Measurements from ENCODE around the gene RPLP2.

The RPLP2 gene

DNA sequence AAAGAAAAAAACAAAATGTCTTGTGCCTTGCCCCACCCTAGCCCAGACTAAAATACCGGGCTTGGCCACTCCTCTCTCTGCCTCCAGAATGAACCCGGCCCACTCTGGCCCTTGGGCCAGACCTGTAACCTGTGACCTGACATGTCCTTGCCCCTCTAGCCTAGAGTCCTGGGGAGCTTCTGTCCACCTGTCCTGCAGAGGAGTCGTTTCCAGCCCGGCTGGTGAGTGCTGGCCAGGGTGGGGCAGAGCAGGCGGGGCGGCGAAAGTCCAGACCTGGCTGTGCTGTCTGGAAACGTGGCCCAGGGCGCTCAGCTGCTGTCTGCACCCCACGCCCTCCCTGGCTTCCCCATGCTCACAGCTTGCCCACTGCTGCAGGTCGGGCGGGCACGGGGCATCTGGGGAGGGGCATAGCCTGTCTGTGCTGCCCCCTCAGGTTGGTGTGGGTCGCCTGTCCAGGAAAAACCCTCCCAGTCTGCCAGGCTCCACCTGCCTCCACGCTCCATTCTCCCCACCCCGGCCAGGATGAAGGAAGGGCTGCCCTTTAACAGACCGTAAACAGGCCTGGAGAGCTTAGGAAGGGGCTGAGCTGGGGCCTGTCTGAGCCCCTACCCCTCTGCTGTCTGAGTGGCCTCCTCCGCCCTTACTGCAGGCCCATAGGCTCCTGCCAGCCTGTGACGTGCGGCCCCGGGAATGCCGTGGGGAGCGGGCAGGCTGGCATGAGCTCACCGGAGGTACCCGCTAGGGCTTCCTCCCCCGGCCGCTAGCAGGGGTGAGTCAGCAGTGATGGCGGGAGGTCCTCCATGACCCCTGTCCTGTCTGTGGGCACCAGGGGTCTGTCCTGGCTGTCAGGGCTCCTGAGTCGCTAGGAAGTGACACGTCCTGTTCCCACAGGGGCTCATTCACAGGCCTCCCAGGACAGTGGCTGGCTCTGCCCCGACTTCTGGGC lies 24.9 kb downstream of the RPLP2 start:
- Mint-ChIP-seq H3K36me3 (ENCODE audit: low read depth) (peaks cover 41% of the 10 kb centered on the region), H3K4me3 (peak overlapping the region; percentile 71), H3K27ac (peak overlapping the region; percentile 58), H3K4me1 (ENCODE audit: low read depth) (peaks cover 88% of the 10 kb centered on the region), H3K9me3 (no peaks in the 10 kb centered on the region), H3K27me3 (peaks cover 31% of the 10 kb centered on the region)
- intact Hi-C loops (cut with micrococcal nuclease), result no loop called here

DNA sequence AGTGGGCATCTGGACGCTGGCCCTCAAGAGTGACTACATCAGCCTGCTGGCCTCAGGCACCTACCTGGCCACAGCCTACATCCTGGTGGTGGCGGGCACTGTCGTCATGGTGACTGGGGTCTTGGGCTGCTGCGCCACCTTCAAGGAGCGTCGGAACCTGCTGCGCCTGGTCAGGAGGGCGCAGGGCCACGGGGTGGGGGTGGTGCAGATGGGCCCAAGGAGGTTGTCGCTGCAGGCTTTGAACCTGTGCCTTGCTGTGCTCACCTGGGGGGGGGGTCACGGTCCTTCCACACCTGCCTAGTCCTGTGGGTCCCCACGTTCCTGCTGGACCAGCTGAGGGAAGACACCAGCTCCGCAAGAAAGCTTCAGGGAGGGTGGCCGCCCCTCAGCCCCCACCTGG lies 26.5 kb downstream of the RPLP2 start:
- peaks cover 16% of the 10 kb centered on the region for H3K27me3 Mint-ChIP-seq
- H3K9me3 Mint-ChIP-seq, result no peaks in the 10 kb centered on the region
- intact Hi-C loops (cut with micrococcal nuclease), result no loop called here
- H3K27ac Mint-ChIP-seq, result no peak overlapping the region
- H3K4me3 Mint-ChIP-seq, result no peak overlapping the region
- peaks cover 87% of the 10 kb centered on the region for H3K4me1 Mint-ChIP-seq (ENCODE audit: low read depth)
- H3K36me3 Mint-ChIP-seq (ENCODE audit: low read depth), result peaks cover 58% of the 10 kb centered on the region

DNA sequence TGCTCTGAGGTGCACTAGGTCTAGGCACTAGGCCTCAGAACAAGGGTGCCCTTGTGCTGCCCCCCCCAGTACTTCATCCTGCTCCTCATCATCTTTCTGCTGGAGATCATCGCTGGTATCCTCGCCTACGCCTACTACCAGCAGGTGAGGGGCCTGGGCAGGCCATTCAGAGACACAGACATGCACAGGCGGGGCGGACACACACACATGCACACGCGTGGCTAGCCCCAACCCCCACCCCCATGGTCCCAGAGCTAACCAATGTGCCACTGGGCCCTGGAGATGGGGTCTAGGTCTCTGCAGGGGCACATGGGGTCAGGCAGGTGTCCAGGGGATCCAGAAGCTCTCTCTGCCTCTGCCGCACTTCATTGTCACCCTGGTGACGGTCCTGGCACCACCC lies 26.9 kb downstream of the RPLP2 start:
- Mint-ChIP-seq H3K27ac (no peak overlapping the region), H3K4me1 (ENCODE audit: low read depth) (peaks cover 86% of the 10 kb centered on the region), H3K9me3 (no peaks in the 10 kb centered on the region), H3K27me3 (peaks cover 11% of the 10 kb centered on the region), H3K4me3 (no peak overlapping the region), H3K36me3 (ENCODE audit: low read depth) (peaks cover 62% of the 10 kb centered on the region)
- intact Hi-C loops (cut with micrococcal nuclease), result no loop called here

DNA sequence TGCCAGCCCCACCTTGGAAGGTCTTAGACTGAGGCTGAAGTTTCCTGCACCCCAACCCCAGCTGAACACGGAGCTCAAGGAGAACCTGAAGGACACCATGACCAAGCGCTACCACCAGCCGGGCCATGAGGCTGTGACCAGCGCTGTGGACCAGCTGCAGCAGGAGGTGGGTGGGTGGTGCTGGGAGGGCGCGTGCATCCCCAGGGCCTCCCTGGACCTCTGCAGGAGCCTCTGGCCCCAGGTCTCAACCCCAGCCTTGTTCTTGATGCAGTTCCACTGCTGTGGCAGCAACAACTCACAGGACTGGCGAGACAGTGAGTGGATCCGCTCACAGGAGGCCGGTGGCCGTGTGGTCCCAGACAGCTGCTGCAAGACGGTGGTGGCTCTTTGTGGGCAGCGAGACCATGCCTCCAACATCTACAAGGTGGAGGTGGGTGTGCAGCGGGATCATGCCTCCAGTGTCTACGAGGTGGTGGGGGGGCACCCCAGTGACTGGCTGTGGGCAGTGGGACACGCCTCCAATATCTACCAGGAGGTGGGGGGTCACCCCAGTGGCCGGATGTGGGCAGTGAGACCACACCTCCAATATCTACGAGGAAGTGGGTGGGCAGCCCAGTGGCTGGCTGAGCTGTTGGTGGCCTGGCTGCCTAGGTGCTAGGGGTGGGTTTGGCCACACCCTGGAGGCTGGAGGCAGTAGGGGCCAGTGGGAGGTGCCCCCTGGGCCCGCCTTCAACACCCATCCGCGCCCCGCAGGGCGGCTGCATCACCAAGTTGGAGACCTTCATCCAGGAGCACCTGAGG lies 27.6 kb downstream of the RPLP2 start:
- Mint-ChIP-seq H3K36me3 (ENCODE audit: low read depth) (peaks cover 62% of the 10 kb centered on the region), H3K9me3 (no peaks in the 10 kb centered on the region), H3K4me3 (no peak overlapping the region), H3K27ac (no peak overlapping the region), H3K27me3 (peaks cover 5% of the 10 kb centered on the region), H3K4me1 (ENCODE audit: low read depth) (peaks cover 79% of the 10 kb centered on the region)
- intact Hi-C loops (cut with micrococcal nuclease), result no loop called here

DNA sequence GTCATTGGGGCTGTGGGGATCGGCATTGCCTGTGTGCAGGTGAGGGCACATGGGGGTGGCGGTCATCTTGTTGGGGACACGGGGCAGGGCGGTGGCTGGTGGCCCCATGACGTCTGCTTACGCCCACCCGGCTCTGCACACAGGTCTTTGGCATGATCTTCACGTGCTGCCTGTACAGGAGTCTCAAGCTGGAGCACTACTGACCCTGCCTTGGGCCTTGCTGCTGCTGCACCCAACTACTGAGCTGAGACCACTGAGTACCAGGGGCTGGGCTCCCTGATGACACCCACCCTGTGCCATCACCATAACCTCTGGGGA lies 28.2 kb downstream of the RPLP2 start:
- intact Hi-C loops (cut with micrococcal nuclease), result no loop called here
- no peak overlapping the region for H3K4me3 Mint-ChIP-seq
- H3K9me3 Mint-ChIP-seq, result no peaks in the 10 kb centered on the region

DNA sequence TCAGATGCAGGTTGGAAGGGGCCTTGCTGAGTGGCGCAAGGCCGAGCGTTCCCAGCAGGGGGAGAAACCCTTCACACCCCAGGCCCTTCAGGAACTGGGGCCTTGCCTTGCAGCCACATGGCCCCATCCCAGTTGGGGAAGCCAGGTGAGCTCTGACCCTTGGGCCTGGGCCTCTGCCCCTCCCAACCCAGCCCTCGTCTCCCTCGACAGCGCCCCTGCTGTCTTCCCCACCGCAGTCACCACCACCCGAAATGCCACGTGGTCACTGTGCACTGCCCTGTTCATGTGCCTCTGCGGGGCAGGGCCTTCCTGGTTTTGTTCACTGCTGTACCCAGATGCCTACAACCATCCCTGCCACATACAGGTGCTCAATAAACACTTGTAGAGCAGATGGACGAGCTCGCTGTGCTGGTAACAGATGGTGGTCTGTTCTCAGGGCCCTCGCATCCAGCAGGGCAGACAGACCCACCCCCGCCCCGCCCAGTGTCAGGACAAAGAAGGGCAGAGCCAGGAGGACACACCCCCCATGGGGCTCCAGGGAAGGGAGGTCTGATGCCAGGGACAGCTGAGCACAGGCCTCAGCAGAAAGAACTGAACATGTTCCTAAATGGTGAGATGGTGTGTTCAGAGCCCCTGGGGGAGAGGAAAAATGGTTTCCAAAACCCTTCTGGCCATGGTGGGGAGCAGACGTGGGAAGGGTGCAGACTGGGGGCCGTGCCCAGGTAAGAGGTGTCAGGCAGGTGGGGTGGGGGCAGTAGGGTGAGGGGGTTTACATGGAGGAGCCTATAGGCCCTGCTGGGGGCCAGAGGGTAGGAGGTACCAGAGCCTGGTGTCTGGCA lies 28.9 kb downstream of the RPLP2 start:
- Mint-ChIP-seq H3K36me3 (ENCODE audit: low read depth) (peaks cover 67% of the 10 kb centered on the region), H3K4me3 (no peak overlapping the region), H3K27me3 (peaks cover 3% of the 10 kb centered on the region), H3K9me3 (no peaks in the 10 kb centered on the region), H3K4me1 (ENCODE audit: low read depth) (peaks cover 79% of the 10 kb centered on the region), H3K27ac (no peak overlapping the region)
- intact Hi-C loops (cut with micrococcal nuclease), result no loop called here

More for the DNA sequence above, 28.2 kb downstream of the RPLP2 start:
- Mint-ChIP-seq H3K4me1 (ENCODE audit: low read depth) (peaks cover 76% of the 10 kb centered on the region), H3K36me3 (ENCODE audit: low read depth) (peaks cover 62% of the 10 kb centered on the region), H3K27ac (no peak overlapping the region), H3K27me3 (peaks cover 3% of the 10 kb centered on the region)

DNA sequence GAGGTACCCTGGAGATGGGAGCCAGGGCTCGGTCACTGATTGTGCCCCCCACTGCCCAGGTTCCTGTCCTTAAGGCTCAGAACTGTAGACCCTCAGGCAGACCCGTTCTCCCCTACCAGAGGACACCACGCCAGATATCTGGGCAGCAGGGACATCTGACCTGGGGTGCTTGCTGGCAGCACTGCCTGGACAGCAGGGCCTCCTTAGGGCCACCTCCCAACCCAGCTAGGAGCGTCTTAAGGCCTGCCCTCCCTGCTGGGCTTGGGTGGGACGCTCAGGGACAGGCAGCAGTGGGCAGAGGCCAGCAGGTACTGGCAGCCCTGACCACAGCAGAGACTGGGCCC lies 29.5 kb downstream of the RPLP2 start:
- no peak overlapping the region for H3K27ac Mint-ChIP-seq
- H3K4me3 Mint-ChIP-seq, result no peak overlapping the region
- peaks cover 78% of the 10 kb centered on the region for H3K4me1 Mint-ChIP-seq (ENCODE audit: low read depth)
- H3K9me3 Mint-ChIP-seq, result no peaks in the 10 kb centered on the region
- intact Hi-C loops (cut with micrococcal nuclease), result no loop called here
- H3K36me3 Mint-ChIP-seq (ENCODE audit: low read depth), result peaks cover 73% of the 10 kb centered on the region
- H3K27me3 Mint-ChIP-seq, result peaks cover 1% of the 10 kb centered on the region

DNA sequence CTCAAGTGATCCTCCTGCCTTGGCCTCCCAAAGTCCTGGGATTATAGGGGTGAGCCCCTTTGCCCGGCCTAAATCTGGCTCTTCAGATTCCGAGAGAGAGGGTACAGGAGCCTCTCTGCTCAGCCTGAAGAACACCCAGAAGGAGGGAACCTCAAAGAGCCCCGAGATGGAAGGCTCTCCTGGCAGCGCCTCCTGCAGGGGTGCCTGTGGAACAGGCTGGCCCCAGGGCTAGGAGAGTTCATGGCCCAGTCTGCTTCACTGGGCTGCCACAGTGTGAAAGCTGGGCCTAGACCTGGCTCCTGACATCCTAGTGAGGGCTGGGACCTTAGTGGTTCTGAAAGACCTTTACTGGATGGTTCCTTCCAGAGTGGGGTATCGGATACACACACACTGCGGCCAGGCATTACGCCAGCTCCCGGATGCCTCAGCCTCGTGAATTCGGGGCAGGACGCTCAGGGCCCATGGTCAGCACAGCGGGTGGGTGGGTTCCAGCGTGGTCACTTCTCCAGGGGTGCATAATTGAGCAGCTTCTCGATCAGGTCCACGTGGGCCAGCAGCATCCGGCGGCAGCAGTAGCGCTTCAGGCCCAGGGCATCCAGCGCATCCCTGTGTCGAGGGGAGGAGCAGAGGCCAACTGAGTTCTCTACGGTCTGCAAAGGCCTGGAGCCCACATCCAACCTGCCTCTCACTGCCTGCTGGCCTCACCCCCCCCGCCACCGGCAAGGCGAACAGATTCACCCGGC lies 30.3 kb downstream of the RPLP2 start:
- intact Hi-C loops (cut with micrococcal nuclease), result loop anchor here (5.0 kb wide), 1 partner anchor 33 kb away; the partner anchor contains the start of genes PIDD1 and RPLP2

DNA sequence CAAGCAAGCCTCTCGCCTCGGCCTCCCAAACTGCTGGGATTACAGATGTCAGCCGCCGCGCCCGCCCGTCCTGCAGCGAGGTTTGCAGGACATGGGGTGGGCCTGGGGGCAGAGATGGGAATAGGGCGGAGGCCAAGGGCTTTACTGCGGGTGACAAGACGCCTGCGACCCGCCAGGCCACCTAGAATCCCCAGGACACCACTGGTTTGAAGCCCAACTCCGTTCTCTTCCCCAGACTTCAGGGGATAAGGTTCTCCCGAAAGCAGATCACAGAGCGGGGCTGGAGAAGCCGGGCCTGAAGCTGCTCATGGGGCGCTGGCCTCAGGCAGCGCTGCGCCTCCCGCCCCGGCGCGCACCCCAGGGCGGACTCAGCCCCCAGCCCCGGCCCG lies 32.2 kb downstream of the RPLP2 start:
- intact Hi-C loops (cut with micrococcal nuclease), result loop anchor here (5.0 kb wide), 1 partner anchor 35 kb away; the partner anchor contains the start of genes PIDD1 and RPLP2
- H3K36me3 Mint-ChIP-seq (ENCODE audit: low read depth), result peaks cover 69% of the 10 kb centered on the region
- H3K27ac Mint-ChIP-seq, result peak overlapping the region; percentile 93
- peaks cover 12% of the 10 kb centered on the region for H3K27me3 Mint-ChIP-seq
- H3K4me3 Mint-ChIP-seq, result peak overlapping the region; percentile 81
- peaks cover 76% of the 10 kb centered on the region for H3K4me1 Mint-ChIP-seq (ENCODE audit: low read depth)
- no peaks in the 10 kb centered on the region for H3K9me3 Mint-ChIP-seq

More for the DNA sequence above, 30.3 kb downstream of the RPLP2 start:
- Mint-ChIP-seq H3K4me3 (no peak overlapping the region), H3K36me3 (ENCODE audit: low read depth) (peaks cover 79% of the 10 kb centered on the region), H3K4me1 (ENCODE audit: low read depth) (peaks cover 75% of the 10 kb centered on the region), H3K27me3 (peaks cover 4% of the 10 kb centered on the region), H3K27ac (no peak overlapping the region), H3K9me3 (no peaks in the 10 kb centered on the region)

DNA sequence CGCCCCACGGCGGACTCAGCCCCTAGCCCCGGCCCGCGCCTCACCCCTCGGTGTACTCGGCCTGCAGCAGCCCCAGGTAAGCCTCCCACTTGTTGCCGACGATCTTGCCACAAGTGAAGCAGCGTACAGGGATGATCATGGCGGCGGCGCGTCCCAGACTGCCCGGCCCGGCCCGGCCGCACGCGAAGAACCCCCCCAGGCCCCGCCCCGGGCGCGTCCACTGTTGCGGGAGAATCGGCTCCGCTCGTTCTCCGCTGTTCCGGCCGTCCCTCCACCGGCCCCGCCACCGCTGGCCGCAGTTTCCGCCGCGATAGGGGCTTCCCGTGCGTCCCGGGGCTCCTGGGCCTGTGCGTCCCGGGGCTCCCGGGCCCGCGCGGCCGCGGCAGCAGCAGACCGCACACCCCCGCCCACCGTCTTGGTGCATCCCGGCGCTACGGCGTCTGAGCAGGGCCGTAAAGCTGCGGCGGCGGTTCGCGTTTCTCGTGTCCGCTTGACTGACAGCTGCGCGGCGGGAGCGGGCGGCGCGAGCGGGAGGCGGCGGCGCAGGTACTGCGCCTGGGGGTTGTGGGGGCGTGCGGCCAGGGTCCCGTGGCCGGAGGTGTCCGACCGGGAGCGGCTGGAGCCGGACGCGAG lies 32.7 kb downstream of the RPLP2 start, which contains the start of the genes POLR2L and TSPAN4:
Gene POLR2L, minus strand, starts transcription at position 160 of the 633 bp plus-strand sequence. Its CDS starts 21 bp downstream, at position 139.
Gene TSPAN4, plus strand, starts transcription at position 483 of the 633 bp plus-strand sequence. CDS start 7,453 bp downstream, outside the sequence.
- Mint-ChIP-seq H3K9me3 (no peaks in the 10 kb centered on the region), H3K36me3 (ENCODE audit: low read depth) (peaks cover 69% of the 10 kb centered on the region), H3K4me1 (ENCODE audit: low read depth) (peaks cover 75% of the 10 kb centered on the region), H3K4me3 (peak within 1 kb of the TSS; percentile 81), H3K27ac (peak within 1 kb of the TSS; percentile 93), H3K27me3 (peaks cover 16% of the 10 kb centered on the region)
- intact Hi-C loops (cut with micrococcal nuclease), result loop anchor here (5.0 kb wide), 1 partner anchor 35 kb away; the partner anchor contains the start of genes PIDD1 and RPLP2

DNA sequence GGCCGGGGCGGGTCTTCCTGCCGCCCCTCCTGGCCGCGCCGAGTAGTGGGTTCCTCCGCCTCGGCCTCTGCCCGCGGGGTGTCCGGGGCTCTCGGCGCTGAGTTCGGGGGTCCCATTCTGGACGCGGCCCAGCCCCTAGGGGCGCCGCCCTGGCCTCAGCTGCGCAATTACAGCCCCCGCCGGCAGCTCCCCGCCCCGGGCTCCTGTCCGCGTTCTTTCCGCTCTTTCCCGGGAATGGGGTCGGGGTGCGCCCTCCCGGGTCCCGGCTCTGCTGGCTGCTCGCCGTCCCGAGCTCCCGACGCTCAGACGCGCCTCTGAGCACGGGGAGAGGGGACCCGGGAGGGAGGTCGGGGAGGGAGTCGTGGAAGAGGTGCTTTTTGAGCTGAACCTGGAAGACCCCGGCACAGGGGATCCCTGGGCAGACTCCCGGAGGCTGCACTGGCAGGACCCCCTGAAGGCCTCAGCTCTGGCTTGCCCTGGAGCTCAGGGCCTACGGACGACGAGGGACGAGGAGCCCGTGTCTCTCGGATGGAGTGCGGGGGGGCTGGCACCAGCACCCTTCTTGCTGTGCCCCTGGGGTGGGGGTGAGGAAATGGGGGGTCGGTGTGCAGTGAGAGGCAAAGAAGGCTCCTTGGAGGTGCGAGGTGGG lies 33.4 kb downstream of the RPLP2 start:
- intact Hi-C loops (cut with micrococcal nuclease), result loop anchor here (5.0 kb wide), 1 partner anchor 36 kb away; the partner anchor contains the start of genes PIDD1 and RPLP2
- Mint-ChIP-seq H3K36me3 (ENCODE audit: low read depth) (peaks cover 69% of the 10 kb centered on the region), H3K4me3 (peak overlapping the region; percentile 81), H3K27ac (peak overlapping the region; percentile 93), H3K9me3 (no peaks in the 10 kb centered on the region), H3K27me3 (peaks cover 21% of the 10 kb centered on the region), H3K4me1 (ENCODE audit: low read depth) (peaks cover 68% of the 10 kb centered on the region)

Data from dendritic cell treated with granulocyte-macrophage colony-stimulating factor and Interleukin-4, amounts not matched to agents 40 ng/mL and 50 ng/mL, for 4 days (primary cell).